Naive thymus-derived CD4-positive, alpha-beta T cell (primary cell): Measurements from ENCODE around the gene STUM. TPM values are rescaled to one million over a fixed set of nuclear protein-coding genes. Genes with fewer than 3 reads are reported as not detected.

Experiments used
- ATAC-seq: fragments of 150-1000 bp; cut with Tn5 transposase; 2 replicates; pipeline ENCODE4 v1.10.0; 2021; ENCODE audit warnings: mild to moderate bottlenecking, moderate library complexity
- CTCF ChIA-PET: fragments of 350-600 bp; sonication (Branson Sonifier 250); formaldehyde crosslinking; loops from one replicate; lab custom pipeline; 2021; ENCODE audit warnings: antibody characterized with exemption; lab: Charles Lee
- POLR2A ChIA-PET: fragments of 350-600 bp; sonication (Branson Sonifier 250); formaldehyde crosslinking; loops from one replicate; lab custom pipeline; 2021; ENCODE audit warnings: antibody characterized with exemption, inconsistent platforms; lab: Charles Lee
- DNase-seq, 9 donors: peaks; one replicate each; pipeline versions ENCODE4 v3.0.0 to v3.0.0-alpha.2; 2020 to 2022; ENCODE audit warnings: mixed read lengths in 1 of 9
- H3K27ac ChIP-seq: one replicate; pipeline ENCODE4 v1.7.0; 2013; ENCODE audit warnings: mild to moderate bottlenecking, low read depth, low read length, moderate library complexity
- H3K27me3 ChIP-seq, 2 donors: one replicate each; pipeline ENCODE4 v1.7.0; 2013; ENCODE audit warnings: low read length in 2 of 2, mild to moderate bottlenecking in 2 of 2, moderate library complexity in 2 of 2; ENCODE audit not compliant: control insufficient read depth in 2 of 2, insufficient read depth in 2 of 2
- H3K36me3 ChIP-seq, 3 experiments: 1 replicate in 2 of 3; 2 replicates in 1 of 3; pipeline ENCODE4 v1.7.0; 2013; ENCODE audit warnings: low read length in 3 of 3, mild to moderate bottlenecking in 3 of 3, moderate library complexity in 1 of 3; ENCODE audit not compliant: insufficient read depth in 3 of 3, control insufficient read depth in 2 of 3
- H3K4me1 ChIP-seq, 2 donors: one replicate each; pipeline ENCODE4 v1.7.0; 2013; ENCODE audit warnings: low read length in 2 of 2, mild to moderate bottlenecking in 2 of 2, moderate library complexity in 1 of 2; ENCODE audit not compliant: control insufficient read depth in 2 of 2, insufficient read depth in 2 of 2
- H3K4me3 ChIP-seq: 2 replicates; pipeline ENCODE4 v1.7.0; 2013; ENCODE audit warnings: mild to moderate bottlenecking, low read length
- H3K9me3 ChIP-seq, 3 experiments: 1 replicate in 2 of 3; 2 replicates in 1 of 3; pipeline ENCODE4 v1.7.0; 2013; ENCODE audit warnings: low read length in 3 of 3; ENCODE audit not compliant: control insufficient read depth in 2 of 3
- H3K27ac Mint-ChIP-seq, 9 donors: one replicate each; pipeline ENCODE4 v1.8.0; 2020 to 2022; ENCODE audit warnings: mixed read lengths in 9 of 9, mild to moderate bottlenecking in 8 of 9, moderate library complexity in 5 of 9, inconsistent platforms in 2 of 9
- H3K27me3 Mint-ChIP-seq, 5 donors: one replicate each; pipeline ENCODE4 v1.8.0; 2021 to 2022; ENCODE audit warnings: mixed read lengths in 5 of 5, mild to moderate bottlenecking in 1 of 5
- H3K36me3 Mint-ChIP-seq, 5 donors: one replicate each; pipeline ENCODE4 v1.8.0; 2020 to 2022; ENCODE audit warnings: mixed read lengths in 5 of 5, mild to moderate bottlenecking in 3 of 5, inconsistent platforms in 1 of 5
- H3K4me1 Mint-ChIP-seq, 7 donors: one replicate each; pipeline ENCODE4 v1.8.0; 2020 to 2022; ENCODE audit warnings: mixed read lengths in 7 of 7, mild to moderate bottlenecking in 3 of 7, inconsistent platforms in 1 of 7
- H3K4me3 Mint-ChIP-seq, 10 donors: one replicate each; pipeline ENCODE4 v1.8.0; 2020 to 2022; ENCODE audit warnings: mild to moderate bottlenecking in 10 of 10, mixed read lengths in 10 of 10, moderate library complexity in 6 of 10, inconsistent platforms in 2 of 10
- H3K9me3 Mint-ChIP-seq, 11 donors: one replicate each; pipeline ENCODE4 v1.8.0; 2020 to 2022; ENCODE audit warnings: mixed read lengths in 11 of 11, mild to moderate bottlenecking in 4 of 11, inconsistent platforms in 1 of 11, moderate library complexity in 1 of 11
- intact Hi-C, 2 donors: fragments of 100-400 bp; cut with micrococcal nuclease; formaldehyde crosslinking; loops; one replicate each; pipeline ENCODE4 v1.15.1; 2023
- polyA plus RNA-seq, 2 donors: library from polyadenylated mRNA; unstranded; fragments of 300-500 nt; fragmentation: Illumina TruSeq; gene quantifications; one replicate each; pipeline ENCODE4 v1.2.3, GENCODE V29; 2021
- total RNA-seq, 6 experiments: library from RNA in 5 of 6; stranded (reverse) in 5 of 6; gene quantifications; 1 replicate in 5 of 6; 2 replicates in 1 of 6; pipeline ENCODE4 v1.2.3 and lab custom pipeline; 2021 to 2026

The STUM gene
- total and polyA plus RNA-seq, 7 experiments from 2014 or later, result not detected

DNA sequence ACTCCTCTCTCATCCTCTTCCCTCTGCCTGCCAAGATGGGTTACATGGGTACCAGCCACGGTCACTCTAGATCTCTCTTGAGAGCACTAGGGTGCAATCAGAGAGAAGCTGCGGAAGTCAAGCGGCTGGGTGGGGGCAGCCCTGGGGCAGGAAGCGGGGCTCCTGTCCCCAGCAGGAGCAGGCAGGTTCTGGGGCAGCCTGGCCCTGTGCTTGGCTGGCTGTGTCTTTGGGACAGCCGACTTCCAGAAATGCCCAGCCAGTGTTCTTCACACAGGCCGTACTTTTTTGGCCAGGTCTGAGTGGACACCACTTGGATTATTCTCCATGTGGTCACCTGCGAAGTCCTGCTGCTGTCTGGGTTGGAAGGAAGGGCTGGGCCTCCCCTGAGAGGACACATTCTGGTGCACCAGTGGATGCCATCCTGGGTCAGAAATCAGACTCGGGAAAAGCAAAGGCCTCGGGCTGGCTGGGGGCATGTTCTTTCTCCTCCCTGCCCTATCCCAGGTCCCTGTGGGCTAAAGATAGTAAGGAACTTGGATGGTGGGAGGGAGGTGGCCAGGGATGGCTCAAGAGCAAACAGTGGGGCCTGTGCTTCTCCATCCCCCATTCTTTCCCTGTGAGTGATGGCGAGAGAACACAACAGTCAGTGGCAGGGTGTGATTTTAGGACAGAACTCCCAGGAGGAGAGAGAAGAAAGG lies 96.9 kb downstream of the STUM start:
- Histone ChIP-seq H3K36me3 (peaks cover 24 to 88% (median 31%) of the 10 kb centered on the region in 3 experiments), H3K27ac (peak overlapping the region; percentile 69), H3K4me3 (no peak overlapping the region), H3K4me1 (peaks cover 44 to 65% of the 10 kb centered on the region in 2 donors), H3K9me3 (no peaks in the 10 kb centered on the region), H3K27me3 (no peaks in the 10 kb centered on the region)
- peak overlapping the region; percentile 69 to 97 (median 94) for H3K27ac Mint-ChIP-seq
- peaks cover 0 to 2% (median 0%) of the 10 kb centered on the region in 11 donors for H3K9me3 Mint-ChIP-seq
- ChIA-PET POLR2A (interaction anchor here (0.8 to 2.1 kb wide), 7 partner anchors 8 to 207 kb away, joined by 3 to 8 read pairs (median 3); no protein-coding TSS in a partner anchor), CTCF (interaction anchor here (1.5 to 2.2 kb wide), 2 partner anchors 11 to 43 kb away, joined by 7 to 13 read pairs; no protein-coding TSS in a partner anchor)
- intact Hi-C loops, result loop anchor here in 1 of 2 donors (1.0 kb wide), 1 partner anchor 8 kb away; no protein-coding TSS in a partner anchor
- ATAC-seq (no peak), DNase-seq (peak in 1 of 9 donors; percentile 29)
- no peaks in the 10 kb centered on the region for H3K27me3 Mint-ChIP-seq
- H3K4me3 Mint-ChIP-seq, result peak overlapping the region; percentile 47 to 87 (median 76)
- H3K36me3 Mint-ChIP-seq, result peaks cover 9 to 41% (median 17%) of the 10 kb centered on the region in 5 donors
- peaks cover 2 to 89% (median 54%) of the 10 kb centered on the region in 7 donors for H3K4me1 Mint-ChIP-seq

GRCh38 chr1:226646026-226646869 lies 97.7 kb downstream of the STUM start:
- intact Hi-C loops, result no loop called here
- peak overlapping the region; percentile 69 to 97 (median 93) for H3K27ac Mint-ChIP-seq
- POLR2A ChIA-PET, result interaction anchor here (0.9 to 1.5 kb wide), 4 partner anchors 12 to 206 kb away, joined by 3 to 4 read pairs (median 3); no protein-coding TSS in a partner anchor
- Histone ChIP-seq H3K27me3 (no peaks in the 10 kb centered on the region), H3K27ac (peak overlapping the region; percentile 69), H3K9me3 (no peaks in the 10 kb centered on the region), H3K36me3 (peaks cover 18 to 80% (median 25%) of the 10 kb centered on the region in 3 experiments), H3K4me3 (no peak overlapping the region), H3K4me1 (peaks cover 44 to 72% of the 10 kb centered on the region in 2 donors)
- peaks cover 0 to 94% (median 60%) of the 10 kb centered on the region in 7 donors for H3K4me1 Mint-ChIP-seq
- CTCF ChIA-PET, result interaction anchor here (0.6 kb wide), 1 partner anchor 80 kb away, joined by 4 read pairs; no protein-coding TSS in a partner anchor
- DNase-seq (no peak), ATAC-seq (no peak)
- H3K9me3 Mint-ChIP-seq, result peaks cover 0 to 2% (median 0%) of the 10 kb centered on the region in 11 donors
- H3K4me3 Mint-ChIP-seq, result peak overlapping the region; percentile 8 to 87 (median 58)
- H3K27me3 Mint-ChIP-seq, result no peaks in the 10 kb centered on the region
- H3K36me3 Mint-ChIP-seq, result peaks cover 9 to 38% (median 17%) of the 10 kb centered on the region in 5 donors

DNA sequence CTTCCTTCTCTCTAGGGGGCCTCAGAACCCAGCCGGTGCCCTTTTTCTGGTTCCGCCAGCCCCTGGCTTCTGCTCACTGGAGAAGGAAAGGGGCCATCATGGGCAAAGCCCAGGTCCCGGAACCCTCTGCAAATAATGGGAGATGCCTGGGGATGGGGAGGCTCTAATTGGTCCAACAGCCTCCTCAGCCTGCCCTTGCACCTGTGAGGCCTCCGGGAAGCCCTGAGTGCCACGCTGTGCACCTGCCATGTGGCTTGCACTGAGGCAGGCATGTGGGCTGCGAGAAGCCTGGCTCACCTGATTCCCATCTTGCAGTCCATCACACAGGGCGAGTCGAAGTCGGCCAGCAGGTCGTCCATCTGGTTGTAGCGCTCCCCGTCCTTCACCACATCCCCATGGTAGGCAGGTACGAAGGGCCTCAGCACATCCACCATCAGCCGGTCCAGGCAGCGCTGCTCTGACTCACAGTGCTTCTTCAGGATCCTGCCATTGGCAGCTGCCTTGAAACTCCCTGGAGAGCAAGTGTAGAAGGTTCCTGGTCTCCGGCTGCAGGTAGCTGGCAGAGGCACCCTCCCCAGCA lies 98.4 kb downstream of the STUM start:
- peaks cover 9 to 37% (median 16%) of the 10 kb centered on the region in 5 donors for H3K36me3 Mint-ChIP-seq
- ATAC-seq, result no peak
- H3K36me3 ChIP-seq, result peaks cover 13 to 73% (median 21%) of the 10 kb centered on the region in 3 experiments
- H3K27ac ChIP-seq, result peak overlapping the region; percentile 69
- H3K9me3 Mint-ChIP-seq, result peaks cover 0 to 2% (median 0%) of the 10 kb centered on the region in 11 donors
- H3K27me3 ChIP-seq, result no peaks in the 10 kb centered on the region
- intact Hi-C loops, result no loop called here
- peak overlapping the region; percentile 49 to 97 (median 93) for H3K27ac Mint-ChIP-seq
- no peak for DNase-seq
- H3K4me3 Mint-ChIP-seq, result peak overlapping the region in 6 of 10 donors; percentile 6 to 87 (median 57)
- no peaks in the 10 kb centered on the region for H3K27me3 Mint-ChIP-seq
- H3K4me1 ChIP-seq, result peaks cover 44 to 72% of the 10 kb centered on the region in 2 donors
- H3K4me3 ChIP-seq, result no peak overlapping the region
- peaks cover 0 to 93% (median 60%) of the 10 kb centered on the region in 7 donors for H3K4me1 Mint-ChIP-seq
- CTCF ChIA-PET, result interaction anchor here (0.6 to 5.6 kb wide), 4 partner anchors 14 to 182 kb away, joined by 4 to 28 read pairs (median 4); no protein-coding TSS in a partner anchor
- POLR2A ChIA-PET, result interaction anchor here (0.7 to 1.3 kb wide), 2 partner anchors 47 to 76 kb away, joined by 3 to 5 read pairs; no protein-coding TSS in a partner anchor
- no peaks in the 10 kb centered on the region for H3K9me3 ChIP-seq

GRCh38 chr1:226647719-226648118 lies 99.2 kb downstream of the STUM start:
- H3K4me3 Mint-ChIP-seq, result peak overlapping the region in 2 of 10 donors; percentile 26 to 87
- Histone ChIP-seq H3K27ac (peak overlapping the region; percentile 69), H3K9me3 (no peaks in the 10 kb centered on the region), H3K27me3 (no peaks in the 10 kb centered on the region), H3K4me1 (peaks cover 43 to 71% of the 10 kb centered on the region in 2 donors), H3K36me3 (peaks cover 13 to 65% (median 21%) of the 10 kb centered on the region in 3 experiments), H3K4me3 (no peak overlapping the region)
- H3K9me3 Mint-ChIP-seq, result peaks cover 0 to 2% (median 0%) of the 10 kb centered on the region in 11 donors
- peaks cover 9 to 35% (median 14%) of the 10 kb centered on the region in 5 donors for H3K36me3 Mint-ChIP-seq
- CTCF ChIA-PET, result interaction anchor here (0.5 to 5.6 kb wide), 6 partner anchors 14 to 181 kb away, joined by 3 to 28 read pairs (median 4); no protein-coding TSS in a partner anchor
- no peaks in the 10 kb centered on the region for H3K27me3 Mint-ChIP-seq
- H3K27ac Mint-ChIP-seq, result peak overlapping the region; percentile 25 to 97 (median 83)
- DNase-seq (no peak), ATAC-seq (no peak)
- intact Hi-C loops, result no loop called here
- POLR2A ChIA-PET, result interaction anchor here (0.7 to 1.3 kb wide), 4 partner anchors 15 to 75 kb away, joined by 3 to 5 read pairs (median 3); no protein-coding TSS in a partner anchor
- peaks cover 0 to 85% (median 63%) of the 10 kb centered on the region in 7 donors for H3K4me1 Mint-ChIP-seq

DNA sequence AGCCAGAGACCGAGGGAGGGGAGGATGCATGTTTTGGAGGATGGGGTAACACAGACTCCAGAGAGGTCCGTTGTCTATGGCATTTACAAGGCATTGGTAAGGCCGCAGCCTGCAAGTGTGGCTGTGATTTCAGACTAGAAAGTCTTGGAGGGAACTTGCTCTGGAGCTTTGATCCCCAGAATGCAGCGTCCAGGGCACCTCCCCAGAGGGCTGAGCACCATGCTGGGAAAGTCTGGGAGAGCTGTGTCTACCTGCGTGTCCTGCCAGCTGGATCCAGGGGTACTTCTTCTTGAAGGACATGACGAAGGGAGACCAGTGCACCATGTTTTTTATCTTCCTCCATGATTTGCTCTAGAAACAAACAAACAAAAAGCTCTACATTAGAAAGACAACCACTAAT lies 99.9 kb downstream of the STUM start:
- Histone ChIP-seq H3K9me3 (no peaks in the 10 kb centered on the region), H3K4me1 (peaks cover 36 to 64% of the 10 kb centered on the region in 2 donors), H3K36me3 (peaks cover 13 to 60% (median 21%) of the 10 kb centered on the region in 3 experiments), H3K27ac (peak overlapping the region; percentile 69), H3K27me3 (no peaks in the 10 kb centered on the region), H3K4me3 (no peak overlapping the region)
- ChIA-PET CTCF (interaction anchor here (1.0 to 5.6 kb wide), 4 partner anchors 24 to 180 kb away, joined by 3 to 28 read pairs (median 4); no protein-coding TSS in a partner anchor), POLR2A (interaction anchor here (0.8 to 17.1 kb wide), 7 partner anchors 10 to 88 kb away, joined by 3 to 276 read pairs (median 3); no protein-coding TSS in a partner anchor)
- intact Hi-C loops, result no loop called here
- ATAC-seq (no peak), DNase-seq (no peak)
- Mint-ChIP-seq H3K27ac (peak overlapping the region in 7 of 9 donors; percentile 25 to 91 (median 76)), H3K27me3 (no peaks in the 10 kb centered on the region), H3K36me3 (peaks cover 9 to 32% (median 12%) of the 10 kb centered on the region in 5 donors), H3K4me3 (peak overlapping the region in 3 of 10 donors; percentile 18 to 50 (median 22)), H3K9me3 (peaks cover 0 to 2% (median 0%) of the 10 kb centered on the region in 11 donors), H3K4me1 (peaks cover 0 to 83% (median 63%) of the 10 kb centered on the region in 7 donors)
